Psoas muscle (tissue), 8 donors: ENCODE measurements around the gene TMPRSS3. TPM values are rescaled to one million over a fixed set of nuclear protein-coding genes. Genes with fewer than 3 reads are reported as not detected.

Source experiments
- ATAC-seq, 4 donors: fragments of 200-7000 bp; cut with Tn5 transposase; one replicate each; pipeline ENCODE4 v1.9.1; 2020; ENCODE audit warnings: moderate library complexity in 3 of 4, mild to moderate bottlenecking in 2 of 4
- DNase-seq, 2 donors: peaks; one replicate each; pipeline ENCODE4 v3.0.0-alpha.2; 2020
- H3K27ac ChIP-seq: fragments of 200-600 bp; one replicate; pipeline ENCODE4 v1.8.0; 2022
- H3K27me3 ChIP-seq, 3 donors: fragments of 200-600 bp in 1 of 3; one replicate each; pipeline versions ENCODE4 v1.6.1 to v1.8.0; 2013 to 2022; ENCODE audit warnings: low read length in 2 of 3, mild to moderate bottlenecking in 2 of 3, moderate library complexity in 1 of 3; ENCODE audit not compliant: insufficient read depth in 3 of 3
- H3K36me3 ChIP-seq, 2 donors: fragments of 200-600 bp in 1 of 2; one replicate each; pipeline versions ENCODE4 v1.6.1 to v1.8.0; 2013 to 2022; ENCODE audit warnings: low read depth in 1 of 2, mild to moderate bottlenecking in 1 of 2, moderate library complexity in 1 of 2; ENCODE audit not compliant: insufficient read depth in 1 of 2
- H3K4me1 ChIP-seq: fragments of 200-600 bp; one replicate; pipeline ENCODE4 v1.8.0; 2022
- H3K4me3 ChIP-seq: fragments of 200-600 bp; one replicate; pipeline ENCODE4 v1.8.0; 2022; ENCODE audit warnings: mild to moderate bottlenecking
- H3K9me3 ChIP-seq: fragments of 200-600 bp; one replicate; pipeline ENCODE4 v1.8.0; 2022
- CTCF ChIP-seq: fragments of 200-600 bp; IDR thresholded peaks from one replicate; pipeline ENCODE4 v1.8.0; 2022; ENCODE audit warnings: antibody characterized with exemption
- WGBS, 3 donors: extraction: QIAGEN DNeasy Blood & Tissue Kit; methylation state at CpG; one replicate each; pipeline versions ENCODE4 v1.1.6 to v1.1.7; 2013; 5-methylcytosine and 5-hydroxymethylcytosine counted together
- intact Hi-C, 2 donors: fragments of 100-400 bp; cut with DNase I; formaldehyde crosslinking; loops; one replicate each; pipeline versions ENCODE4 v1.11.0 to v1.14.2; 2022
- polyA plus RNA-seq, 3 donors: library from polyadenylated mRNA; stranded (reverse); fragments of 200-250 nt; gene quantifications; one replicate each; pipeline ENCODE4 v1.2.3, GENCODE V29; 2013
- total RNA-seq, 4 donors: library from RNA; stranded (reverse); fragmentation: NEBNext Ultra II Directional in 2 of 4; extraction: Animal tissue kit (Norgen Biotek cat#: 25700) in 2 of 4; gene quantifications; one replicate each; pipeline versions ENCODE4 v1.2.1 to v1.2.4, GENCODE V29; 2021 to 2023
- donor health status: healthy with polysubstance abuse.
- donor health status: DM: no; HTN: no; CAD: no; lungs with moderate emphysema.
- donor health status: Bipolar disorder and iron deficiency.
- donor health status: healthy.
- donor health status: DM: yes; HTN: yes; CAD: no.
- donor health status: DM: no; HTN: no; CAD: no.
- donor health status: DM: no; HTN: no; CAD: no.
- donor health status: DM: yes; HTN: yes; CAD: no.

The TMPRSS3 gene
- total and polyA plus RNA-seq, 7 donors: 0.25 TPM; not detected in 6

GRCh38 chr21:42438316-42439205 is 42.7 kb upstream of the TMPRSS3 start:
- 80 to 88% (median 80%) methylated on average over 25 of the region's 25 CpGs for WGBS, 3 donors
- H3K4me1 ChIP-seq: no peaks in the 10 kb centered on the region
- H3K27ac ChIP-seq: no peak overlapping the region
- intact Hi-C loops: no loop called here
- no peaks in the 10 kb centered on the region for H3K9me3 ChIP-seq
- peaks cover 0 to 8% (median 3%) of the 10 kb centered on the region in 3 donors for H3K27me3 ChIP-seq
- TF ChIP-seq CTCF: no peak
- DNase-seq (no peak), ATAC-seq (no peak)
- H3K4me3 ChIP-seq: no peak overlapping the region
- H3K36me3 ChIP-seq: no peaks in the 10 kb centered on the region

- DNase-seq: no peak
- no peak for ATAC-seq
- H3K36me3 ChIP-seq: no peaks in the 10 kb centered on the region
- no peaks in the 10 kb centered on the region for H3K4me1 ChIP-seq
- H3K27ac ChIP-seq: no peak overlapping the region
- TF ChIP-seq CTCF: no peak
- H3K4me3 ChIP-seq: no peak overlapping the region
- intact Hi-C loops: no loop called here
- peaks cover 0 to 8% (median 3%) of the 10 kb centered on the region in 3 donors for H3K27me3 ChIP-seq
- WGBS, 3 donors: 41 to 45% (median 43%) methylated on average over 8 of the region's 8 CpGs
- no peaks in the 10 kb centered on the region for H3K9me3 ChIP-seq
These were observed 41.9 kb upstream of the TMPRSS3 start for GRCh38 chr21:42437786-42438185.

GRCh38 chr21:42436914-42437313 is 41.1 kb upstream of the TMPRSS3 start:
- TF ChIP-seq CTCF: no peak
- H3K4me1 ChIP-seq: no peaks in the 10 kb centered on the region
- no peak for DNase-seq
- H3K9me3 ChIP-seq: no peaks in the 10 kb centered on the region
- no peak overlapping the region for H3K27ac ChIP-seq
- H3K27me3 ChIP-seq: peaks cover 0 to 12% (median 3%) of the 10 kb centered on the region in 3 donors
- no peaks in the 10 kb centered on the region for H3K36me3 ChIP-seq
- ATAC-seq: no peak
- intact Hi-C loops: no loop called here
- H3K4me3 ChIP-seq: no peak overlapping the region

- no peak for TF ChIP-seq CTCF
- H3K4me1 ChIP-seq: no peaks in the 10 kb centered on the region
- no peak overlapping the region for H3K4me3 ChIP-seq
- no peaks in the 10 kb centered on the region for H3K36me3 ChIP-seq
- DNase-seq (no peak), ATAC-seq (no peak)
- no peaks in the 10 kb centered on the region for H3K9me3 ChIP-seq
- intact Hi-C loops: no loop called here
- H3K27ac ChIP-seq: no peak overlapping the region
- H3K27me3 ChIP-seq: peaks cover 0 to 15% (median 3%) of the 10 kb centered on the region in 3 donors
These were observed 40.0 kb upstream of the TMPRSS3 start for GRCh38 chr21:42435833-42436232.
